ENCODE data around the gene KCNMB2. TPM values are rescaled to one million over a fixed set of nuclear protein-coding genes. Genes with fewer than 3 reads are reported as not detected.
A peak's percentile ranks its signal among the peaks of the same experiment; 100 is the strongest.

The KCNMB2 gene
- total RNA-seq, 4 donors from 2014 or later, result not detected

DNA sequence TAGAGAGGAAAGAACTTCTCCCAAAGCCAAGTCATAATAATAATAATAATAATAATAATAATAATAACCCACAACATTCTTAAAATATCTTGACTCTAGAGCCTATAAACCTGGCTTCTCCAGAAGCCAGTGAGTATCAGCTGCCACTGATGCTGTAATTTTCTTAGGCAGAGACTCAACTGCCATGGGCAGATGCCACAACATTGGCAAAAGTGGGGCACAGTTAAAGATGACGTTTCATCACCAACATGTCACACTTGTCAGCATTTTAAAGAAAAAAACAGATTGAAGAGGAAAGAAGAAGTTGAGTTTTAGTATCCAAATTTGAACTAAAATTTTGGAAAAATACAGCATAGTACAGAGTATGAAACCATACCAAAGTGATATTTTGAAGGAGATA lies 270.4 kb downstream of the KCNMB2 start:
- H3K27me3 ChIP-seq, result no peaks in the 10 kb centered on the region
- H3K9me3 ChIP-seq, result no peaks in the 10 kb centered on the region
- no peak overlapping the region for H3K4me3 ChIP-seq
- no peak for TF ChIP-seq POLR2A (IDR thresholded peaks at IDR 0.05)
- TF ChIP-seq, protein P1, sequence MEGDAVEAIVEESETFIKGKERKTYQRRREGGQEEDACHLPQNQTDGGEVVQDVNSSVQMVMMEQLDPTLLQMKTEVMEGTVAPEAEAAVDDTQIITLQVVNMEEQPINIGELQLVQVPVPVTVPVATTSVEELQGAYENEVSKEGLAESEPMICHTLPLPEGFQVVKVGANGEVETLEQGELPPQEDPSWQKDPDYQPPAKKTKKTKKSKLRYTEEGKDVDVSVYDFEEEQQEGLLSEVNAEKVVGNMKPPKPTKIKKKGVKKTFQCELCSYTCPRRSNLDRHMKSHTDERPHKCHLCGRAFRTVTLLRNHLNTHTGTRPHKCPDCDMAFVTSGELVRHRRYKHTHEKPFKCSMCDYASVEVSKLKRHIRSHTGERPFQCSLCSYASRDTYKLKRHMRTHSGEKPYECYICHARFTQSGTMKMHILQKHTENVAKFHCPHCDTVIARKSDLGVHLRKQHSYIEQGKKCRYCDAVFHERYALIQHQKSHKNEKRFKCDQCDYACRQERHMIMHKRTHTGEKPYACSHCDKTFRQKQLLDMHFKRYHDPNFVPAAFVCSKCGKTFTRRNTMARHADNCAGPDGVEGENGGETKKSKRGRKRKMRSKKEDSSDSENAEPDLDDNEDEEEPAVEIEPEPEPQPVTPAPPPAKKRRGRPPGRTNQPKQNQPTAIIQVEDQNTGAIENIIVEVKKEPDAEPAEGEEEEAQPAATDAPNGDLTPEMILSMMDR (IDR thresholded peaks at IDR 0.05 in 4 of 5, conservative IDR thresholded peaks at IDR 0.05 in 1 of 5), result no peak
- in situ Hi-C loops (cut with MboI; ENCODE audit: low sequenced_read_pairs in 4 of 4) (no loop called here), intact Hi-C loops (cut with DNase I; ENCODE audit: low total_unique reads) (no loop called here)
- ATAC-seq, result no peak
- no peak for DNase-seq
- no peaks in the 10 kb centered on the region for H3K4me1 ChIP-seq
- no peaks in the 10 kb centered on the region for H3K36me3 ChIP-seq
- H3K27ac ChIP-seq, result no peak overlapping the region

GRCh38 chr3:178807694-178808093 lies 271.5 kb downstream of the KCNMB2 start:
- Histone ChIP-seq H3K27ac (no peak overlapping the region), H3K9me3 (no peaks in the 10 kb centered on the region), H3K4me3 (no peak overlapping the region), H3K27me3 (no peaks in the 10 kb centered on the region), H3K4me1 (no peaks in the 10 kb centered on the region), H3K36me3 (no peaks in the 10 kb centered on the region)
- intact Hi-C loops (cut with DNase I; ENCODE audit: low total_unique reads) (no loop called here), in situ Hi-C loops (cut with MboI; ENCODE audit: low sequenced_read_pairs in 4 of 4) (no loop called here)
- DNase-seq, result no peak
- ATAC-seq, result no peak
- TF ChIP-seq, protein P1 (IDR thresholded peaks at IDR 0.05 in 4 of 5, conservative IDR thresholded peaks at IDR 0.05 in 1 of 5), result no peak
- TF ChIP-seq POLR2A (IDR thresholded peaks at IDR 0.05), result no peak

GRCh38 chr3:178808748-178809147 lies 272.5 kb downstream of the KCNMB2 start:
- in situ Hi-C loops (cut with MboI; ENCODE audit: low sequenced_read_pairs in 4 of 4), result no loop called here
- no peak for DNase-seq
- Histone ChIP-seq H3K36me3 (no peaks in the 10 kb centered on the region), H3K9me3 (no peaks in the 10 kb centered on the region), H3K4me1 (no peaks in the 10 kb centered on the region), H3K27me3 (no peaks in the 10 kb centered on the region), H3K27ac (no peak overlapping the region), H3K4me3 (no peak overlapping the region)
- intact Hi-C loops (cut with DNase I; ENCODE audit: low total_unique reads), result no loop called here
- no peak for ATAC-seq
- TF ChIP-seq, protein P1 (IDR thresholded peaks at IDR 0.05 in 4 of 5, conservative IDR thresholded peaks at IDR 0.05 in 1 of 5), result no peak
- TF ChIP-seq POLR2A (IDR thresholded peaks at IDR 0.05), result no peak

DNA sequence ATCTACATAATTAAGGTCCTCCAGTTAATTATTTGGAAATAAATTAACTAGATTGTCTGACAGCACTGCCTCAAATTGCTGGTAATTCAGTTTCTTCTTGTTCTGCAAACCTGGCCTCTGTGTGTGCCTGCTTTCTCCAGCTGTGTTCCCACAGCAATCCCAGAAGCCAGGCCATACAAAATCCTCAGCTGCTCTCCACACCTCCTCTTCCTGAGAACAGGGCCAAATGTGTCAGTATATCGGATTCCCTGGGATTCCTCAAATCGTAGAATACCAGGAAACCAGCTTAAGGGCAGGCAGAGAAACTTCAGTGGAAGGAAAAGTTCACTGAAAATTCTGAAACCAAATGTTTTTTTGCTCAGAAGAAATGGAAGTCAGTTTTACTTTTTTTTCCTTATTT lies 273.9 kb downstream of the KCNMB2 start:
- DNase-seq (no peak), ATAC-seq (no peak)
- intact Hi-C loops (cut with DNase I; ENCODE audit: low total_unique reads), result no loop called here
- Histone ChIP-seq H3K4me1 (no peaks in the 10 kb centered on the region), H3K36me3 (no peaks in the 10 kb centered on the region), H3K9me3 (no peaks in the 10 kb centered on the region), H3K4me3 (no peak overlapping the region), H3K27me3 (no peaks in the 10 kb centered on the region), H3K27ac (no peak overlapping the region)
- in situ Hi-C loops (cut with MboI; ENCODE audit: low sequenced_read_pairs in 4 of 4), result no loop called here
- TF ChIP-seq, protein P1 (IDR thresholded peaks at IDR 0.05 in 4 of 5, conservative IDR thresholded peaks at IDR 0.05 in 1 of 5), result no peak
- TF ChIP-seq POLR2A (IDR thresholded peaks at IDR 0.05), result no peak

- ATAC-seq (no peak), DNase-seq (no peak)
- in situ Hi-C loops (cut with MboI; ENCODE audit: low sequenced_read_pairs in 4 of 4) (no loop called here), intact Hi-C loops (cut with DNase I; ENCODE audit: low total_unique reads) (no loop called here)
- Histone ChIP-seq H3K27me3 (no peaks in the 10 kb centered on the region), H3K4me3 (no peak overlapping the region), H3K9me3 (no peaks in the 10 kb centered on the region), H3K36me3 (no peaks in the 10 kb centered on the region), H3K27ac (peak overlapping the region in 1 of 4 donors; percentile 16), H3K4me1 (no peaks in the 10 kb centered on the region)
- TF ChIP-seq, protein P1 (IDR thresholded peaks at IDR 0.05 in 4 of 5, conservative IDR thresholded peaks at IDR 0.05 in 1 of 5), result no peak
- no peak for TF ChIP-seq POLR2A (IDR thresholded peaks at IDR 0.05)
These were observed 286.5 kb downstream of the KCNMB2 start for GRCh38 chr3:178822722-178823121.

Data from gastrocnemius medialis (tissue), 4 donors.